AG08395 (cell line): Measurements from ENCODE around the gene PSEN1.

Source experiments
- DNase-seq: peaks from one replicate; pipeline ENCODE4 v3.0.0; 2012; ENCODE audit warnings: mixed read lengths, low spot score

The PSEN1 gene

DNA sequence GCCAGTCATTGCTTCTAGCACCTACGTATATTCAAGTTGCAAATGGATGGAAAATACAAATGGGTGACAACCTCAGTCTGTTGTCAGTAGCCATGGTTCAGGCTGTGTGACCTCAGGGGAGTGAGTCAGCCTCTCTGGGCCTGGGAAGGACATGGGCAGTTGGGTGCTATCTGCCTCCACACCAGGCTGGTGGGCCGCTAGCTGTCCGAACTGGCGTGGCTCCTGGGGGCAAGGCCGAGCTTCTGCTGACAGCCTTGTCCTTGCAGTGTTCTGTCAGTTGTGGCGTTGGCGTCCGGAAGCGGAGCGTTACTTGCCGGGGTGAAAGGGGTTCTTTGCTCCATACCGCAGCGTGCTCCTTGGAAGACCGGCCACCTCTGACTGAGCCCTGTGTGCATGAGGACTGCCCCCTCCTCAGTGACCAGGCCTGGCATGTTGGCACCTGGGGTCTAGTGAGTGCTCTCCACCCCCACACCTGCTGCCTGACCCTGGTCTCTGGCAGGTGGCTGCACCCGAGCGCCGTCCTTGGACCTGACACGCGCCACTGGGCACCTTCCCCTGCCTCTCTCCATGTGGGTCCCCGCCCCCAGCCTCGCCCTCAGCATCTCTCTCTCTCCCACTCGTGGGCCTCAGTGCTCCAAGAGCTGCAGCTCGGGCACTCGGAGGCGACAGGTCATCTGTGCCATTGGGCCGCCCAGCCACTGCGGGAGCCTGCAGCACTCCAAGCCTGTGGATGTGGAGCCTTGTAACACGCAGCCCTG, 118.1 kb downstream of the PSEN1 start:
- no peak for DNase-seq

GRCh38 chr14:73255005-73255400, 118.7 kb downstream of the PSEN1 start:
- no peak for DNase-seq

- DNase-seq, result no peak
Measured at GRCh38 chr14:73255693-73256225, 119.5 kb downstream of the PSEN1 start.

DNA sequence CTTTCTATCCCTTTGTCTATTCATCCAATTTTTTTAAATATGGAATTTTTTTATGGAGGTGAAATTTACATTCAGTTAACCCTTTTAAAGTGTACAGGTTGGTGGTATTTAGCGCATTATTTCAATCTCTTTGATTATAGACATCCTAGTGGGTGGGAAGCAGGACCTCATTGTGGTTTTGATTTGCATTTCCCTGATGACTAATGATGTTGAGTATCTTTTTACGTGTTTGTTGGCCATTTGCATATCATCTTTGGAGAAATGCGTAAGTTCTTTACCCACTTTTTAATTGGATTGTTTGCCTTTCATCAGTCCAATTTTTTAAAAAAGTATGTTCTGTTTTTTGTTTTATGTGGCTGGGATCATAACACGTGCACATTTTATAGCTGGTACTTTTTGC, 121.8 kb downstream of the PSEN1 start:
- no peak for DNase-seq

GRCh38 chr14:73258845-73259611, 122.7 kb downstream of the PSEN1 start:
- DNase-seq, result no peak

DNA sequence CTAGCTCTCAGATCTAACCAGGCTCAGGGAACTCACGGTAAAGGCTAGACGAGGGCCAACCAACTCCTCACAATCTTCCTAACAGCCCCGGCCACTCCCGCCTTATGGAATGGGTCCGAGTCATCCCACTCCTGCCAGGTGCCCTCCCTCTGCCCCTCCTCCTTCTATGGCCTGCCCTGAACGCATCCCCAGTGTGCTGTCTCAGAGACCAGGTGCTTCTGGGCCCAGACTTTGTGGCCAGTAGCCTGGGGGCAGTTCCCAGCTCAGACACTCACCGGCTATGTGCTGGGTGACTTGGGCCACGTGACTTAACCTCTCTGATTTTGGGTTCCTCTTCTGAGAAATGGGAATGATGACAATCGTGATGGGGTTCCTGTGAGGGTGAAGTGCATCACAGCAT, 123.5 kb downstream of the PSEN1 start:
- DNase-seq, result no peak

GRCh38 chr14:73260574-73260973, 124.3 kb downstream of the PSEN1 start:
- no peak for DNase-seq

DNA sequence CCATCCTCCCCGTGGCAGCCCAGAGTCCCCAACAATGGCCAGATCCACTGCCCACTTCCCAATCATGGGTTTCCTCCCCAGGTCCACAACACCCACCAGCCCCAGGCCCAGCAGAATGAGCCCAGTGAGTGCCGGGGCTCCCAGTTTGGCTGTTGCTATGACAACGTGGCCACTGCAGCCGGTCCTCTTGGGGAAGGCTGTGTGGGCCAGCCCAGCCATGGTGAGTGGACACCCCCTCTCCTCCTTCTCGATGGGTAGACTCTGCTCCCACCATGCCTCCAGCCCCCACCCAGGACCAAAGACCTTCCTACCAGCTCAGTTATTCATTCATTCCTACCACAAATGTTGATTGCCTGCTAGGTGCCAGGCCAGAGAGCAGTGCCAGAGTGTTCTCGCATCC, 124.8 kb downstream of the PSEN1 start:
- DNase-seq, result no peak

GRCh38 chr14:73261520-73262426, 125.5 kb downstream of the PSEN1 start:
- DNase-seq, result no peak

GRCh38 chr14:73262427-73263183, 126.3 kb downstream of the PSEN1 start:
- DNase-seq, result no peak

DNA sequence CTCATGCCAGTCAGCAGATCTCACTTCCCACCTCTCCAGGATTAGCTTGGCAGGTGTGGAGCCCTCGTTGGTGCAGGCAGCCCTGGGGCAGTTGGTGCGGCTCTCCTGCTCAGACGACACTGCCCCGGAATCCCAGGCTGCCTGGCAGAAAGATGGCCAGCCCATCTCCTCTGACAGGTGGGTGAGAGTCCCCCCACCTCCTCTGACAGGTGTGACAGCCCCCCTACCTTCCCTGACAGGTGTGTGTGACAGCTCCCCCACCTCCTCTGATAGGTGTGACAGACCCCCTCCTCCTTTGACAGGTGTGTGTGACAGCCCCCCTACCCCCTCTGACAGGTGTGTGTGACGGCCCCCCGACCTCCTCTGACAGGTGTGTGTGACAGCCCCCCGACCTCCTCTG, 127.3 kb downstream of the PSEN1 start:
- no peak for DNase-seq

DNA sequence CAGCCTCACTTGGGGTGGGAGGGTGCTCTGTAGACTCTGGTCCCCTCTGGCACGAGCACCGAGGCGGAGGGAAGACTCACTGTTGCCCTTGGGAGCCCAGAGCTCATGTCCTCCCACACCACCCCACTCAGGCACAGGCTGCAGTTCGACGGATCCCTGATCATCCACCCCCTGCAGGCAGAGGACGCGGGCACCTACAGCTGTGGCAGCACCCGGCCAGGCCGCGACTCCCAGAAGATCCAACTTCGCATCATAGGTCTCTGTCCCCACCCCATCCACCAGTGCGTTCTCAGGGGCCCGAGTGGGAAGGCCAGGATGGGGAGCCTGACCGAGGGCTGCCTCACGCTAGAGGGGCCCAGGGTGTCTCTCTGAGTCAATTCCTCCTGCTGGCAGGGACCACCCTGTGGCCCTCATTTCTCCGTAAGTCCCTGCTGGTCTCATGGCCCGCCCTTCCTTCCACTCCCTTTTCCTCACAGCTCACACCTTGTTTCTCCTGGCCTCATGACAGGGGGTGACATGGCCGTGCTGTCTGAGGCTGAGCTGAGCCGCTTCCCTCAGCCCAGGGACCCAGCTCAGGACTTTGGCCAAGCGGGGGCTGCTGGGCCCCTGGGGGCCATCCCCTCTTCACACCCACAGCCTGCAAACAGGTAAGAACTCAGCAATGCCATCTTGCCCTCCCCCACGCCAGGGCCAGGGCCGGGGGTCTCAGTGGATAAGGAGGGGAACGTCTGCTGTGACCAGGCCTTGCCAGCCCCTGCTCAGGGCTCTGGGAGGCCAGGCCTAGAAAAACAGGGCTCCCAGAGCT, 128.0 kb downstream of the PSEN1 start:
- no peak for DNase-seq

DNA sequence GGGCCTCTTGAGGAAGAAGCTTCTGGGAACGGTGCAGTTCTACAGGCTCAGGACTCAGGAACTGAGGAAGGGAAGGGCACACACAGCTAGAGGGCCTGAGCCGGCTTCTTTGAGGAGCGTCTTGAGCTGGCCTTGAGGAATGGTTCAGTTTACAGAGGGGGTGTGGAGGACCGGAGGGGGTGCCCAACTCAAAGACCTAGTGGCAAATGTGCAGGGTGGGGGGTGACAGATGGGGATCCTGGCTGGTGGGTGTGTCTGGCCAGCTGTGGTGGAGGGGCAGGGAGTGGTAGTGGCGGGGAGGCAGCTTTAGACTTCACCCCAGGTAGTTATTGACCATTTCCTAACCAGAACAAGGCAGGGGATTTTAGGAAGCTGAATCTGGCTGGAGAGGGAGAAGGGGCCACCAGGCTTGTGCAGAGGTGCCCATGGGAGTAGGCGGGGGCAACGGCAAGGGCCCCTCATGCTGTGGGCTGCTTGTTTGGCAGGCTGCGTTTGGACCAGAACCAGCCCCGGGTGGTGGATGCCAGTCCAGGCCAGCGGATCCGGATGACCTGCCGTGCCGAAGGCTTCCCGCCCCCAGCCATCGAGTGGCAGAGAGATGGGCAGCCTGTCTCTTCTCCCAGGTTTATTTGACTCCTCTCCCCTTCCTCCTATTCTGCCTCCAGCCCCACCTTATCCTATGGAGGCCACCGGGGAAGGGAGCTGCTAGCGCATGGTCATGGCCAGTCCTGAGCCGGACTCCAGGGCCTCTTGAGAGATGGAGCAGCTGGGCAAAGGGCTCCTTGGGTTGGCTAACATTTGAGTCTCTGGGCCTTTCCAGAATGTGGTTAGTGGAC, 128.8 kb downstream of the PSEN1 start:
- no peak for DNase-seq

GRCh38 chr14:73265721-73266046, 129.4 kb downstream of the PSEN1 start:
- DNase-seq, result no peak

DNA sequence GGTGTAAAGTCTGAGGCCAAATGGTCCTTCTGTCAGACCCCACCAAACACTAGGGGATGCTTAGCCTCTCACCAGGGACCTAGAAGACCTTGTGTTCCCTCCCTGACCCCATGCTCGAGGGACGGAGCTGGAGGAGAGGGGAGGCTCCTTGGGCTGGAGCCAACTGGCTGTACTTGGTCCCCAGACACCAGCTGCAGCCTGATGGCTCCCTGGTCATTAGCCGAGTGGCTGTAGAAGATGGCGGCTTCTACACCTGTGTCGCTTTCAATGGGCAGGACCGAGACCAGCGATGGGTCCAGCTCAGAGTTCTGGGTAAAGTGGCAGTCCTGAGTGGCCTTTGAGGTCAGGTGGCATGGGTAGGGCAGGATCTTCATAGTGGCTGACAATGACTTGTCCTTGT, 130.0 kb downstream of the PSEN1 start:
- DNase-seq, result no peak

DNA sequence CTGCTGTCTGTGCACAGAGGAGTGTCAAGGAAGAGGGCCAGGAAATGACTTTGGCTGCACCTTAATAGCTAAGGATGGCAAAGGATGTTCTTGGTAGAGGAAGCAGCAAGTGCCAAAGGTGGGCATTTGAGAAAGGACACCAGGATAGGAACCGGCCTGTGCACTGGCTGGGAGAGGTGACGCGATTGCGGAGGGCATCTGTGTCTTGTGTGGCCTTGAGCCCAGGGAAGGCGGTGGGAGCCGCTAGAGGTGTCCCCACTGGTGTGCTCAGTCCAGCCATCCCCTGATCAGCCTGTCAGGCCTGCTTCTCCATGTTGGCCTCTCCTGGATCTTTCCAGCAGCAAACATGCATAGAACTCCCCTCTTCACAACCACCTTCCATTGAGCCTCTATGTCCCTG, 131.2 kb downstream of the PSEN1 start:
- no peak for DNase-seq

DNA sequence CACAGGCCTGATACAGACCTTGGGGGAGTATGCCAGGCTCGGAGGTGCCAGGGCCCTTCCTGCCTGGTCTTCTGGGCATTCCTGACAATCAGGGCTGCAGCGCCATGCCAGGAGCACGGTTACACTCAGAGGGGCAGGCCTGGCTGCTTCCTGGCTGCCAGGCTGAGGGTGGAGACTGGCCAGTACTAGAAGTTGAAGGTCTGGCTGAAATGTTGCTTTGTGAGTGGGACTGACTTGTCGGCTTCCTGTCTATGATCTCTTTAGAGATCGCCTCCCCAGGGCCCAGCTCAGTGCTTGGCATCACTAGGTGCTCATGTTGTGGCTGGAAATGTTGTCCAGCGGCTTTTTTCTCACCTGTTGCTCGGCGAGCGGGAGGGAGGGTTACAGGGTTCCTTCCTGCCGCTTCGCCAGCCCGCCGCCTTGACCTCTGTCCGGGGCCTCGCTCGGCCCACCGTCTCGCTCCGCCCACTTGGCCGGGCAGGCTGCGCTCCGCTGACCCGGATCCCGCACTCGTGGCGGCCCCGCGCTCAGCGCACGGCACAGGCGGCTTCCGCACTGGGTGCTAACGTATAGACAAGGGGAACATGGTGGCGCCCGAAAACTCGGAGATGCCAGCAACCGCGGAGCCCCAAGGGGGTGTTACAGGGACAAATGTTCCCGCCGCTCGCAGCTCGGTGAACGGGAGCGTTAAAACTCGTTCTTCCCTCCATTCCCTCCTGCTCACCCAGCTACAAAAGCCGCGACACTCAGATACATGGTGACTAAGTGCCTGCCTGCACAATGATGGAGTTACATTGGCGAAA, 133.6 kb downstream of the PSEN1 start:
- DNase-seq, result peak; percentile 58

GRCh38 chr14:73272393-73272792, 136.1 kb downstream of the PSEN1 start:
- no peak for DNase-seq
